SK-N-SH treated with all-trans-retinoic acid at 6 μM for 48 hours (cell line): Measurements from ENCODE around the gene LCORL.

ENCODE experiments used
- ATAC-seq: fragments of 200-7000 bp; cut with Tn5 transposase; 3 replicates; pipeline ENCODE4 v1.9.1; 2020; ENCODE audit warnings: mild to moderate bottlenecking, moderate library complexity
- ARNTL ChIP-seq: fragments of 450-650 bp; formaldehyde crosslinking; IDR thresholded peaks from 2 replicates; pipeline ENCODE4 v1.5.0; 2020; ENCODE audit warnings: low read depth, mild to moderate bottlenecking, moderate library complexity, borderline replicate concordance
- BACH2 ChIP-seq: fragments of 250-450 bp; sonication (Bioruptor Pico); IDR thresholded peaks from 2 replicates; pipeline ENCODE4 v1.9.0; 2021; ENCODE audit warnings: mild to moderate bottlenecking, borderline replicate concordance
- CSDC2 ChIP-seq: fragments of 250-450 bp; sonication (Bioruptor Pico); IDR thresholded peaks from 2 replicates; pipeline ENCODE4 v1.5.0; 2020; ENCODE audit warnings: mild to moderate bottlenecking, moderate library complexity
- ESRRG ChIP-seq: fragments of 250-450 bp; sonication (Bioruptor Pico); IDR thresholded peaks from 2 replicates; pipeline ENCODE4 v1.6.1; 2021; ENCODE audit warnings: mild to moderate bottlenecking
- GLIS3 ChIP-seq: fragments of 250-450 bp; sonication (Bioruptor Pico); IDR thresholded peaks from 2 replicates; pipeline ENCODE4 v1.5.0; 2020; ENCODE audit warnings: mild to moderate bottlenecking, moderate library complexity
- ISL1 ChIP-seq: fragments of 250-450 bp; sonication (Bioruptor Pico); IDR thresholded peaks from 2 replicates; pipeline ENCODE4 v2.1.2; 2022; ENCODE audit warnings: mild to moderate bottlenecking, moderate library complexity
- OSR1 ChIP-seq: fragments of 250-450 bp; sonication (Bioruptor Pico); IDR thresholded peaks from 2 replicates; pipeline ENCODE4 v1.8.0; 2022; ENCODE audit warnings: moderate library complexity, mild to moderate bottlenecking, inconsistent platforms
- PPARA ChIP-seq: fragments of 250-450 bp; sonication (Bioruptor Pico); IDR thresholded peaks from 2 replicates; pipeline ENCODE4 v1.5.0; 2020; ENCODE audit warnings: mild to moderate bottlenecking, borderline replicate concordance
- RARB ChIP-seq: fragments of 250-450 bp; sonication (Bioruptor Pico); IDR thresholded peaks from 2 replicates; pipeline ENCODE4 v1.8.0; 2021; ENCODE audit warnings: mild to moderate bottlenecking, moderate library complexity
- SNAI2 ChIP-seq: fragments of 250-450 bp; sonication (Bioruptor Pico); IDR thresholded peaks from 2 replicates; pipeline ENCODE4 v1.5.0; 2020; ENCODE audit warnings: mild to moderate bottlenecking, moderate library complexity
- TCF4 ChIP-seq: fragments of 250-450 bp; sonication (Bioruptor Pico); IDR thresholded peaks from 2 replicates; pipeline ENCODE4 v1.8.0; 2021; ENCODE audit warnings: mild to moderate bottlenecking, moderate library complexity, borderline replicate concordance
- TOX ChIP-seq: fragments of 250-450 bp; sonication (Bioruptor Pico); IDR thresholded peaks from 2 replicates; pipeline ENCODE4 v1.8.0; 2021; ENCODE audit warnings: mild to moderate bottlenecking, moderate library complexity, borderline replicate concordance
- ZC3H10 ChIP-seq: fragments of 250-450 bp; sonication (Bioruptor Pico); IDR thresholded peaks from 2 replicates; pipeline ENCODE4 v1.5.1; 2021; ENCODE audit warnings: mild to moderate bottlenecking, moderate library complexity
- ZFP3 ChIP-seq: fragments of 250-450 bp; sonication (Bioruptor Pico); IDR thresholded peaks from 2 replicates; pipeline ENCODE4 v1.5.0; 2020; ENCODE audit warnings: mild to moderate bottlenecking, moderate library complexity
- ZFP30 ChIP-seq: fragments of 450-650 bp; formaldehyde crosslinking; IDR thresholded peaks from 2 replicates; pipeline ENCODE4 v1.5.0; 2022; ENCODE audit warnings: mild to moderate bottlenecking, moderate library complexity
- ZNF565 ChIP-seq: fragments of 450-650 bp; formaldehyde crosslinking; conservative IDR thresholded peaks from 2 replicates; pipeline ENCODE4 v1.5.0; 2020; ENCODE audit warnings: low read depth, mild to moderate bottlenecking, moderate library complexity
- ZNF70 ChIP-seq: fragments of 450-650 bp; formaldehyde crosslinking; IDR thresholded peaks from 2 replicates; pipeline ENCODE4 v1.5.0; 2020; ENCODE audit warnings: mild to moderate bottlenecking, moderate library complexity
- ZNF8 ChIP-seq: fragments of 450-650 bp; formaldehyde crosslinking; IDR thresholded peaks from 2 replicates; pipeline ENCODE4 v1.5.0; 2020; ENCODE audit warnings: mild to moderate bottlenecking, moderate library complexity
- TF ChIP-seq, protein P1 (sequence below): fragments of 250-450 bp; sonication (Bioruptor Pico); IDR thresholded peaks from 2 replicates; pipeline ENCODE4 v1.8.0; 2020; ENCODE audit warnings: mild to moderate bottlenecking, moderate library complexity, borderline replicate concordance
- TF ChIP-seq, protein P2 (sequence below): fragments of 250-450 bp; sonication (Bioruptor Pico); IDR thresholded peaks from 2 replicates; pipeline ENCODE4 v1.8.0; 2021; ENCODE audit warnings: low read depth, mild to moderate bottlenecking, moderate library complexity, borderline replicate concordance
- TF ChIP-seq, protein P3 (sequence below): fragments of 250-450 bp; sonication (Bioruptor Pico); IDR thresholded peaks from 2 replicates; pipeline ENCODE4 v1.5.0; 2020; ENCODE audit warnings: mild to moderate bottlenecking, moderate library complexity
- TF ChIP-seq, protein P4 (sequence below): fragments of 250-450 bp; sonication (Bioruptor Pico); IDR thresholded peaks from 2 replicates; pipeline ENCODE4 v1.5.1; 2021; ENCODE audit warnings: mild to moderate bottlenecking, moderate library complexity
- TF ChIP-seq, protein P5 (sequence below): fragments of 250-450 bp; sonication (Bioruptor Pico); IDR thresholded peaks from 2 replicates; pipeline ENCODE4 v1.5.1; 2020; ENCODE audit warnings: low read depth, mild to moderate bottlenecking, moderate library complexity

Gene LCORL

DNA sequence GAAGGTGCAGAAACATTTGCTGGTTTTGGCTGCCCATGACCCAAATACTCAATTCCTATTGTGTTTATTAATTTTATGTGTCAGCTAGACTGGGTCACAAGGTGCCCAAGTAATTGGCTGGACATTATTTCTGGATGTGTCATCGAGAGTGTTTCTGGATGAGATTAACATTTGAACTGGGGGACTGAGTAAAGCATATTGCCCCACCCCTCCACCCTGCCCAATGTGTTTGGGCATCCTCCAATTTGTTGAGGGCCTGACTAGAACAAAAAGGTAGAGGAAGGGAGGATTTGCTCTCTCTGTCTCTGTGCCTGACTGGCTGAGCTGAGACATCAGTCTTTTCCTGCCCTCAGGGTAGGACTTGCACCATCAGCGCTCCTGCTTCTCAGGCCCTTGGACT is 29.7 kb upstream of the LCORL start:
- no peak for TF ChIP-seq RARB (CRISPR knock-in tag)
- TF ChIP-seq, protein P1, sequence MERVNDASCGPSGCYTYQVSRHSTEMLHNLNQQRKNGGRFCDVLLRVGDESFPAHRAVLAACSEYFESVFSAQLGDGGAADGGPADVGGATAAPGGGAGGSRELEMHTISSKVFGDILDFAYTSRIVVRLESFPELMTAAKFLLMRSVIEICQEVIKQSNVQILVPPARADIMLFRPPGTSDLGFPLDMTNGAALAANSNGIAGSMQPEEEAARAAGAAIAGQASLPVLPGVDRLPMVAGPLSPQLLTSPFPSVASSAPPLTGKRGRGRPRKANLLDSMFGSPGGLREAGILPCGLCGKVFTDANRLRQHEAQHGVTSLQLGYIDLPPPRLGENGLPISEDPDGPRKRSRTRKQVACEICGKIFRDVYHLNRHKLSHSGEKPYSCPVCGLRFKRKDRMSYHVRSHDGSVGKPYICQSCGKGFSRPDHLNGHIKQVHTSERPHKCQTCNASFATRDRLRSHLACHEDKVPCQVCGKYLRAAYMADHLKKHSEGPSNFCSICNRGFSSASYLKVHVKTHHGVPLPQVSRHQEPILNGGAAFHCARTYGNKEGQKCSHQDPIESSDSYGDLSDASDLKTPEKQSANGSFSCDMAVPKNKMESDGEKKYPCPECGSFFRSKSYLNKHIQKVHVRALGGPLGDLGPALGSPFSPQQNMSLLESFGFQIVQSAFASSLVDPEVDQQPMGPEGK: no peak
- no peak for TF ChIP-seq ZFP30
- no peak for TF ChIP-seq ARNTL (CRISPR knock-in tag)
- TF ChIP-seq ESRRG (CRISPR knock-in tag): no peak
- TF ChIP-seq BACH2 (CRISPR knock-in tag): no peak
- no peak for TF ChIP-seq ISL1
- TF ChIP-seq ZNF8 (CRISPR knock-in tag): no peak
- no peak for TF ChIP-seq PPARA (CRISPR knock-in tag)
- TF ChIP-seq, protein P2, sequence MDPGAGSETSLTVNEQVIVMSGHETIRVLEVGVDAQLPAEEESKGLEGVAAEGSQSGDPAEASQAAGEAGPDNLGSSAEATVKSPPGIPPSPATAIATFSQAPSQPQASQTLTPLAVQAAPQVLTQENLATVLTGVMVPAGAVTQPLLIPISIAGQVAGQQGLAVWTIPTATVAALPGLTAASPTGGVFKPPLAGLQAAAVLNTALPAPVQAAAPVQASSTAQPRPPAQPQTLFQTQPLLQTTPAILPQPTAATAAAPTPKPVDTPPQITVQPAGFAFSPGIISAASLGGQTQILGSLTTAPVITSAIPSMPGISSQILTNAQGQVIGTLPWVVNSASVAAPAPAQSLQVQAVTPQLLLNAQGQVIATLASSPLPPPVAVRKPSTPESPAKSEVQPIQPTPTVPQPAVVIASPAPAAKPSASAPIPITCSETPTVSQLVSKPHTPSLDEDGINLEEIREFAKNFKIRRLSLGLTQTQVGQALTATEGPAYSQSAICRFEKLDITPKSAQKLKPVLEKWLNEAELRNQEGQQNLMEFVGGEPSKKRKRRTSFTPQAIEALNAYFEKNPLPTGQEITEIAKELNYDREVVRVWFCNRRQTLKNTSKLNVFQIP: no peak
- TF ChIP-seq, protein P3, sequence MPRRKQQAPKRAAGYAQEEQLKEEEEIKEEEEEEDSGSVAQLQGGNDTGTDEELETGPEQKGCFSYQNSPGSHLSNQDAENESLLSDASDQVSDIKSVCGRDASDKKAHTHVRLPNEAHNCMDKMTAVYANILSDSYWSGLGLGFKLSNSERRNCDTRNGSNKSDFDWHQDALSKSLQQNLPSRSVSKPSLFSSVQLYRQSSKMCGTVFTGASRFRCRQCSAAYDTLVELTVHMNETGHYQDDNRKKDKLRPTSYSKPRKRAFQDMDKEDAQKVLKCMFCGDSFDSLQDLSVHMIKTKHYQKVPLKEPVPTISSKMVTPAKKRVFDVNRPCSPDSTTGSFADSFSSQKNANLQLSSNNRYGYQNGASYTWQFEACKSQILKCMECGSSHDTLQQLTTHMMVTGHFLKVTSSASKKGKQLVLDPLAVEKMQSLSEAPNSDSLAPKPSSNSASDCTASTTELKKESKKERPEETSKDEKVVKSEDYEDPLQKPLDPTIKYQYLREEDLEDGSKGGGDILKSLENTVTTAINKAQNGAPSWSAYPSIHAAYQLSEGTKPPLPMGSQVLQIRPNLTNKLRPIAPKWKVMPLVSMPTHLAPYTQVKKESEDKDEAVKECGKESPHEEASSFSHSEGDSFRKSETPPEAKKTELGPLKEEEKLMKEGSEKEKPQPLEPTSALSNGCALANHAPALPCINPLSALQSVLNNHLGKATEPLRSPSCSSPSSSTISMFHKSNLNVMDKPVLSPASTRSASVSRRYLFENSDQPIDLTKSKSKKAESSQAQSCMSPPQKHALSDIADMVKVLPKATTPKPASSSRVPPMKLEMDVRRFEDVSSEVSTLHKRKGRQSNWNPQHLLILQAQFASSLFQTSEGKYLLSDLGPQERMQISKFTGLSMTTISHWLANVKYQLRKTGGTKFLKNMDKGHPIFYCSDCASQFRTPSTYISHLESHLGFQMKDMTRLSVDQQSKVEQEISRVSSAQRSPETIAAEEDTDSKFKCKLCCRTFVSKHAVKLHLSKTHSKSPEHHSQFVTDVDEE (CRISPR knock-in tag): no peak
- TF ChIP-seq TOX (CRISPR knock-in tag): no peak
- no peak for TF ChIP-seq OSR1
- TF ChIP-seq ZC3H10 (CRISPR knock-in tag): no peak
- TF ChIP-seq CSDC2 (CRISPR knock-in tag): no peak
- TF ChIP-seq, protein P4, sequence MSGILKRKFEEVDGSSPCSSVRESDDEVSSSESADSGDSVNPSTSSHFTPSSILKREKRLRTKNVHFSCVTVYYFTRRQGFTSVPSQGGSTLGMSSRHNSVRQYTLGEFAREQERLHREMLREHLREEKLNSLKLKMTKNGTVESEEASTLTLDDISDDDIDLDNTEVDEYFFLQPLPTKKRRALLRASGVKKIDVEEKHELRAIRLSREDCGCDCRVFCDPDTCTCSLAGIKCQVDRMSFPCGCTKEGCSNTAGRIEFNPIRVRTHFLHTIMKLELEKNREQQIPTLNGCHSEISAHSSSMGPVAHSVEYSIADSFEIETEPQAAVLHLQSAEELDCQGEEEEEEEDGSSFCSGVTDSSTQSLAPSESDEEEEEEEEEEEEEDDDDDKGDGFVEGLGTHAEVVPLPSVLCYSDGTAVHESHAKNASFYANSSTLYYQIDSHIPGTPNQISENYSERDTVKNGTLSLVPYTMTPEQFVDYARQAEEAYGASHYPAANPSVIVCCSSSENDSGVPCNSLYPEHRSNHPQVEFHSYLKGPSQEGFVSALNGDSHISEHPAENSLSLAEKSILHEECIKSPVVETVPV (CRISPR knock-in tag): no peak
- no peak for TF ChIP-seq GLIS3 (CRISPR knock-in tag)
- no peak for TF ChIP-seq ZNF565 (CRISPR knock-in tag)
- ATAC-seq: no peak

DNA sequence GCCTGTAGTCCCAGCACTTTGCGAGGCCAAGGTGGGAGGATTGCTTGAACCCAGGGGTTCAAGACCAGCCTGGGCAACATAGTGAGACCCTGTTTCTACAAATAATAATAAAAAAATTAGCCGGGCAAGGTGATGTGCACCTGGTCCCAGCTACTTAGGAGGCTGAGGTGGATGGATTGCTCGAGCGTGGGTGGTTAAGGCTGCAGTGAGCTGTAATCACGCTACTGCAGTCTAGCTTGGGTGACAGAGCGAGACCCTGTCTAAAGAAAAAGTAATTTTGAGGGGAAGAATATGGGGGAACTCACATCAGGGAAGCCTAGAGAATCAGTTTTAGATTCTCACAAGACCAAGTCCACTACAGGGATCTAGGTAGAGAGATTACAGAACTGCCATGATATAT is 28.9 kb upstream of the LCORL start:
- TF ChIP-seq, protein P5, sequence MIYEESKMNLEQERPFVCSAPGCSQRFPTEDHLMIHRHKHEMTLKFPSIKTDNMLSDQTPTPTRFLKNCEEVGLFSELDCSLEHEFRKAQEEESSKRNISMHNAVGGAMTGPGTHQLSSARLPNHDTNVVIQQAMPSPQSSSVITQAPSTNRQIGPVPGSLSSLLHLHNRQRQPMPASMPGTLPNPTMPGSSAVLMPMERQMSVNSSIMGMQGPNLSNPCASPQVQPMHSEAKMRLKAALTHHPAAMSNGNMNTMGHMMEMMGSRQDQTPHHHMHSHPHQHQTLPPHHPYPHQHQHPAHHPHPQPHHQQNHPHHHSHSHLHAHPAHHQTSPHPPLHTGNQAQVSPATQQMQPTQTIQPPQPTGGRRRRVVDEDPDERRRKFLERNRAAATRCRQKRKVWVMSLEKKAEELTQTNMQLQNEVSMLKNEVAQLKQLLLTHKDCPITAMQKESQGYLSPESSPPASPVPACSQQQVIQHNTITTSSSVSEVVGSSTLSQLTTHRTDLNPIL (CRISPR knock-in tag): no peak
- TF ChIP-seq, protein P2: no peak
- TF ChIP-seq BACH2 (CRISPR knock-in tag) (no peak), SNAI2 (CRISPR knock-in tag) (no peak), ZNF8 (CRISPR knock-in tag) (no peak), ISL1 (no peak), ARNTL (CRISPR knock-in tag) (no peak), ESRRG (CRISPR knock-in tag) (no peak), CSDC2 (CRISPR knock-in tag) (no peak), TOX (CRISPR knock-in tag) (no peak), RARB (CRISPR knock-in tag) (no peak), ZNF565 (CRISPR knock-in tag) (no peak), ZC3H10 (CRISPR knock-in tag) (no peak), ZFP3 (CRISPR knock-in tag) (no peak), TCF4 (CRISPR knock-in tag) (no peak), ZNF70 (CRISPR knock-in tag) (no peak)
- TF ChIP-seq, protein P4 (CRISPR knock-in tag): no peak
- no peak for ATAC-seq
